Stimulated activated CD4-positive, alpha-beta T cell treated with anti-CD3 and anti-CD28 coated beads, Interleukin-15, amount 100 ng/mL, for 1 hour (primary cell): ENCODE results near the gene ST6GALNAC6.
"Not testable (repeated sequence)": the region's sequence is repeated elsewhere in the genome, so short reads cannot be mapped to it uniquely, and the experiment has no call there.

ENCODE experiments used
- DNase-seq, 2 donors: peaks; one replicate each; pipeline ENCODE4 v3.0.0-alpha.2; 2020; ENCODE audit warnings: low read depth in 1 of 2, low spot score in 1 of 2

ST6GALNAC6 gene

GRCh38 chr9:127875306-127875966 is 24.0 kb downstream of the ST6GALNAC6 start:
- no peak for DNase-seq

DNA sequence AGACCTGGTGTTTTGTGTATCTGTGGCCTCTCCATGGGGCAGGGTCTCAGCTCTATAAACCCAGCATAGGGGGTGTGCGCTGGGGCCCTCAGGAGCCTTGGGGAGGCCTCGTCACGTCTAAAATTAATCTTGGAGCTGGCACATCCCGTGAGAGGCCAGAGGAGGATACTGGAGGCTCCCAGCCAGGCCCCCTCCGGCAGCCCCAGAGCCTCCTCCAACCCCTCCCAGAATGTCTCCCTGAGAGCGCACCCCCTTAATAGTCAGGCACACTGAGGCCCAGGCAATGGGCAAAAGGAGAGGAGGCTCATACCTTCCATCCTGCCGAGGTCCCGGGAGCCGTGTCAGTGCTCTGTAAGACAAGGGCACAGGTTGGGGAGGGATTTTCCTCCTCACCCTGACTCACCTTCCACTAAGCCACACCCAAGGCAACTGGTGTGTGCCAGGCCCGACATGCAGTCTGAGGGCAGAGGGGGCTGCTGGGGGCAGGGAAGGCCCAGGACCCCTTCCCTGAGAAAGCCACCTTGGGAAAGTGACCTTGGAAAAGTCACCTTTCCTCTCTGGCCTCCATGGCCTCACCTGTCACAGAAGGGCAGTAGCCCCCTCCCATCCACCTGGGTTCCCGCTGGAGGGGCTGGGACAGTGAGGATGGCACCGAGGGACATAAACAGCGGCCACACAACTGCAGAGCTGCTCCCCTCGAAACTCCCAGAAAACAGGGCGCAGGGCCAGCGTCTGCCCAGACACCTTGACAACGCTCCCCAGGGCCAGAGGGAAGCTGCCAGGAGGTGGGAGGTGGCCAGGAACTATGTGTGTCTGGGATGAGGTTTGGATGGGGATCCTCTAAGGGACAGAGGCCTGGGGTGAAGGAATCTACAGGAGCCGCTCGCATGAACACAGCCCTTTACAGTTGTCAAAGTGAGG is 24.8 kb downstream of the ST6GALNAC6 start:
- no peak for DNase-seq

- DNase-seq, result no peak
These were observed 25.5 kb downstream of the ST6GALNAC6 start for GRCh38 chr9:127873886-127874285.

GRCh38 chr9:127873223-127873691 is 26.1 kb downstream of the ST6GALNAC6 start:
- DNase-seq, result no peak

GRCh38 chr9:127872369-127873222 is 26.8 kb downstream of the ST6GALNAC6 start:
- no peak for DNase-seq

GRCh38 chr9:127871531-127871930 is 27.9 kb downstream of the ST6GALNAC6 start:
- DNase-seq, result no peak

GRCh38 chr9:127870887-127871286 is 28.5 kb downstream of the ST6GALNAC6 start:
- no peak for DNase-seq

DNA sequence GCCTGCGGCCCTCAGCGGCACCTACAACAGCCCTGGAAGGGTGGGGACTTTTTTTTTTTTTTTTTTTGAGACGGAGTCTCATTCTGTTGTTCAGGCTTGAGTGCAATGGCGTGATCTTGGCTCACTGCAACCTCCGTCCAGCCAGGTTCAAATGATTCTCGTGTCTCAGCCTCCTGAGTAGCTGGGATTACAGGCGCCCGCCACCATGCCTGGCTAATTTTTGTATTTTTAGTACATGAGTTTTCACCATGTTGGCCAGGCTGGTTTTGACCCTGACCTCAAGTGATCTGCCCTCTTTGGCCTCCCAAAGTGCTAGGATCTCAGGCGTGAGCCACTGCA is 29.3 kb downstream of the ST6GALNAC6 start:
- not testable (repeated sequence) for DNase-seq

- DNase-seq, result peak; percentile 55 to 68
These were observed 29.9 kb downstream of the ST6GALNAC6 start for GRCh38 chr9:127869310-127870152.

- DNase-seq, result no peak
These were observed 31.0 kb downstream of the ST6GALNAC6 start for GRCh38 chr9:127868278-127868902.

GRCh38 chr9:127867356-127868277 is 31.8 kb downstream of the ST6GALNAC6 start:
- no peak for DNase-seq

DNA sequence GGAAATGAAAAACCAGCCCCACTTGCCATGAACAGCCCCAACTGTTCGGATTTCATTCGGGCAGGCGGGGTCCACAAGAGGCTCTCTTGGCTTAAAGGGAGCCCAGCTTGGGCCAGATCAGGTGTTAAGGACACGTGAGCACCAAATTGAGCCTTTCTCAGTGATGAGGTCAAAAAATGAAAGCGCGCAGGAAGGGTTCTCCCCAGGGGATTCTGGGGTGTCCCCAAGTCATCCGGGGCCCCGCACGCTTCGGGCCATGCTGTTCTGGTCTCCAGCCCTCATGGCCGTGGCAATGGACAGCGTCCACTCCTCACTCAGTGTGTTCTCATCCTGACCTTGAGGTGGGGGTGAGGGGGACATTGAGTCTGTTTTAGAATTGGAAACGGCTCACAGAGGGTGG is 32.9 kb downstream of the ST6GALNAC6 start:
- DNase-seq, result no peak

- no peak for DNase-seq
These were observed 33.5 kb downstream of the ST6GALNAC6 start for GRCh38 chr9:127865645-127866464.

DNA sequence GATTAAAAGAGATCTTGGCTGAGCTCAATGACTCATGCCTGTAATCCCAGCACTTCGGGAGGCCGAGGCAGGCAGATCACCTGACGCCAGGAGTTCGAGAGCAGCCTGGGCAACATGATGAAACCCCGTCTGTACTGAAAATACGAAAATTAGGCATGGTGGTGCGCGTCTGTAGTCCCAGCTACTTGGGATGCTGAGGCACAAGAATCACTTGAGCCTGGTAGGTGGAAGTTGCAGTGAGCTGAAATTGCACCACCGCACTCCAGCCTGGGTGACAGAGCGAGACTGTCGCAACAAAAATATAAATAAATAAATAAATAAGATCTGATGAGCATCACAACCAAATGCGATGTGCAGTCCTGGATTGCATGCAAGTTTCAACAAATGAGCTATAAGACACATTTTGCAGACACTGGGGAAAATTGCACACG is 36.2 kb downstream of the ST6GALNAC6 start:
- no peak for DNase-seq

- peak in 1 of 2 donors; percentile 19 for DNase-seq
These were observed 37.1 kb downstream of the ST6GALNAC6 start for GRCh38 chr9:127862075-127863011.

DNA sequence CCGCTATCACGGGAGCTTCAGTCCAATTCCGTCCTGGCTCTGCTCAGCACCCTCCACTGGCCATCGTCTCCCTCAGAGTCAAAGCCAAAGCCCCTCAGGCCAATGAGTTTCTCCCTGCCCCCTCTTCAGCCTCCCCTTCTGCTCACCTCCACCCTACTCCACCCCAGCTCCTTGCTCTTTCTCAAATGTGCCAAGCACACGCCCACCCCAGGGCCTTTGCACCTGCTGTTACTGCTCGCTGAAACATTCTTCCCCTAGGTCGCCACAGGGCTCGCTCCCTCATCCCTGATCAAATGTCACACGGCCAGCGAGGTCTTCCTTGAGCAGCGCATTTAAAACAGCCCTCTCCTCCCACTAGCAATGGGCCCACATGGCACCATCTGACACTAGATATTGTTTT is 38.6 kb downstream of the ST6GALNAC6 start:
- no peak for DNase-seq

- no peak for DNase-seq
These were observed 39.1 kb downstream of the ST6GALNAC6 start for GRCh38 chr9:127860260-127860659.
